ENCODE results near the gene ZNF609.

ZNF609 gene

GRCh38 chr15:64571857-64572291, 111.5 kb downstream of the ZNF609 start:
- H3K4me3 ChIP-seq (ENCODE audit: low read depth, low read length): no peak overlapping the region
- peak; percentile 65 for DNase-seq (ENCODE audit: low read depth)
- TF ChIP-seq CTCF (IDR thresholded peaks at IDR 0.05; ENCODE audit: control insufficient read depth, extremely low read depth, insufficient read depth): no peak

GRCh38 chr15:64572856-64573255, 112.5 kb downstream of the ZNF609 start:
- no peak for TF ChIP-seq CTCF (IDR thresholded peaks at IDR 0.05; ENCODE audit: control insufficient read depth, extremely low read depth, insufficient read depth)
- H3K4me3 ChIP-seq (ENCODE audit: low read depth, low read length): no peak overlapping the region
- no peak for DNase-seq (ENCODE audit: low read depth)

GRCh38 chr15:64574301-64575017, 114.1 kb downstream of the ZNF609 start:
- DNase-seq (ENCODE audit: low read depth): no peak
- TF ChIP-seq CTCF (IDR thresholded peaks at IDR 0.05; ENCODE audit: control insufficient read depth, extremely low read depth, insufficient read depth): no peak
- H3K4me3 ChIP-seq (ENCODE audit: low read depth, low read length): no peak overlapping the region

- H3K4me3 ChIP-seq (ENCODE audit: low read depth, low read length): no peak overlapping the region
- DNase-seq (ENCODE audit: low read depth): no peak
- TF ChIP-seq CTCF (IDR thresholded peaks at IDR 0.05; ENCODE audit: control insufficient read depth, extremely low read depth, insufficient read depth): no peak
Measured at GRCh38 chr15:64580696-64581407, 120.5 kb downstream of the ZNF609 start.

- H3K4me3 ChIP-seq (ENCODE audit: low read depth, low read length): no peak overlapping the region
- no peak for DNase-seq (ENCODE audit: low read depth)
- TF ChIP-seq CTCF (IDR thresholded peaks at IDR 0.05; ENCODE audit: control insufficient read depth, extremely low read depth, insufficient read depth): no peak
Measured at GRCh38 chr15:64581408-64581761, 121.0 kb downstream of the ZNF609 start.

GRCh38 chr15:64582202-64582601, 121.8 kb downstream of the ZNF609 start:
- no peak overlapping the region for H3K4me3 ChIP-seq (ENCODE audit: low read depth, low read length)
- no peak for TF ChIP-seq CTCF (IDR thresholded peaks at IDR 0.05; ENCODE audit: control insufficient read depth, extremely low read depth, insufficient read depth)
- no peak for DNase-seq (ENCODE audit: low read depth)
